DND-41 (cell line): ENCODE measurements around the gene SMIM44.

ENCODE experiments used
- EZH2 ChIP-seq: IDR thresholded peaks from 3 replicates; pipeline ENCODE4 v1.6.1; 2012; ENCODE audit warnings: borderline replicate concordance, low read depth, mild to moderate bottlenecking, moderate library complexity, low read length, inconsistent platforms; ENCODE audit not compliant: severe bottlenecking
- TF ChIP-seq, protein P1 (sequence below): IDR thresholded peaks from 2 replicates; pipeline ENCODE4 v1.5.1; 2012; ENCODE audit warnings: borderline replicate concordance, low read length, moderate library complexity, mild to moderate bottlenecking; ENCODE audit not compliant: poor library complexity, severe bottlenecking; ENCODE audit errors: extremely low read depth

- TF ChIP-seq, protein P1, sequence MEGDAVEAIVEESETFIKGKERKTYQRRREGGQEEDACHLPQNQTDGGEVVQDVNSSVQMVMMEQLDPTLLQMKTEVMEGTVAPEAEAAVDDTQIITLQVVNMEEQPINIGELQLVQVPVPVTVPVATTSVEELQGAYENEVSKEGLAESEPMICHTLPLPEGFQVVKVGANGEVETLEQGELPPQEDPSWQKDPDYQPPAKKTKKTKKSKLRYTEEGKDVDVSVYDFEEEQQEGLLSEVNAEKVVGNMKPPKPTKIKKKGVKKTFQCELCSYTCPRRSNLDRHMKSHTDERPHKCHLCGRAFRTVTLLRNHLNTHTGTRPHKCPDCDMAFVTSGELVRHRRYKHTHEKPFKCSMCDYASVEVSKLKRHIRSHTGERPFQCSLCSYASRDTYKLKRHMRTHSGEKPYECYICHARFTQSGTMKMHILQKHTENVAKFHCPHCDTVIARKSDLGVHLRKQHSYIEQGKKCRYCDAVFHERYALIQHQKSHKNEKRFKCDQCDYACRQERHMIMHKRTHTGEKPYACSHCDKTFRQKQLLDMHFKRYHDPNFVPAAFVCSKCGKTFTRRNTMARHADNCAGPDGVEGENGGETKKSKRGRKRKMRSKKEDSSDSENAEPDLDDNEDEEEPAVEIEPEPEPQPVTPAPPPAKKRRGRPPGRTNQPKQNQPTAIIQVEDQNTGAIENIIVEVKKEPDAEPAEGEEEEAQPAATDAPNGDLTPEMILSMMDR = no peak
- TF ChIP-seq EZH2 = no peak
Measured at GRCh38 chr19:3523361-3524077, 40.3 kb upstream of the SMIM44 start.
